ENCODE measurements around the gene UMODL1.

GRCh38 chr21:42066521-42066920, 4.6 kb upstream of the UMODL1 start:
- no peak for TF ChIP-seq ZMYM2 (CRISPR knock-in tag; IDR thresholded peaks at IDR 0.05)
- no peak for TF ChIP-seq DNMT3B (CRISPR knock-in tag; conservative IDR thresholded peaks at IDR 0.05)
- no peak for TF ChIP-seq ETV5 (CRISPR knock-in tag; IDR thresholded peaks at IDR 0.05; ENCODE audit: borderline replicate concordance)
- TF ChIP-seq, protein P1, sequence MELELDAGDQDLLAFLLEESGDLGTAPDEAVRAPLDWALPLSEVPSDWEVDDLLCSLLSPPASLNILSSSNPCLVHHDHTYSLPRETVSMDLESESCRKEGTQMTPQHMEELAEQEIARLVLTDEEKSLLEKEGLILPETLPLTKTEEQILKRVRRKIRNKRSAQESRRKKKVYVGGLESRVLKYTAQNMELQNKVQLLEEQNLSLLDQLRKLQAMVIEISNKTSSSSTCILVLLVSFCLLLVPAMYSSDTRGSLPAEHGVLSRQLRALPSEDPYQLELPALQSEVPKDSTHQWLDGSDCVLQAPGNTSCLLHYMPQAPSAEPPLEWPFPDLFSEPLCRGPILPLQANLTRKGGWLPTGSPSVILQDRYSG (CRISPR knock-in tag; IDR thresholded peaks at IDR 0.05) = no peak
- no peak for TF ChIP-seq CTCF (CRISPR knock-in tag; IDR thresholded peaks at IDR 0.05)
- no peak for TF ChIP-seq YY1 (IDR thresholded peaks at IDR 0.05; ENCODE audit: insufficient read depth, insufficient replicate concordance, low read depth, low read length)
- TF ChIP-seq ZNF558 (CRISPR knock-in tag; IDR thresholded peaks at IDR 0.05; ENCODE audit: borderline replicate concordance) = no peak
- TF ChIP-seq NR3C1 (CRISPR knock-in tag; IDR thresholded peaks at IDR 0.05) = no peak
